OCI-LY1 (cell line): ENCODE results near the gene CLEC4D.

Source experiments
- CTCF ChIP-seq: fragments of 200-600 bp; sonication (generic), shearing (Covaris generic); IDR thresholded peaks from 2 replicates; pipeline ENCODE4 v1.5.1; 2017; ENCODE audit warnings: mild to moderate bottlenecking, antibody characterized with exemption, low read length, moderate library complexity, mixed read lengths
- EZH2 ChIP-seq: fragments of 200-600 bp; sonication (generic), shearing (Covaris generic); IDR thresholded peaks from 2 replicates; pipeline ENCODE4 v1.8.0; 2017; ENCODE audit warnings: borderline replicate concordance, mixed run types, mild to moderate bottlenecking, antibody characterized with exemption, low read length, moderate library complexity, mixed read lengths

- no peak for TF ChIP-seq CTCF
- TF ChIP-seq EZH2, result no peak
Measured at GRCh38 chr12:8519171-8519570, 5.9 kb downstream of the CLEC4D start.
